ENCODE measurements around the gene BLTP1.
A peak's percentile ranks its signal among the peaks of the same experiment; 100 is the strongest.
"Not testable (repeated sequence)": the region's sequence is repeated elsewhere in the genome, so short reads cannot be mapped to it uniquely, and the experiment has no call there.

BLTP1 gene

GRCh38 chr4:122151982-122152710 is at the start of gene BLTP1:
BLTP1 (plus strand) TSS chr4:122152331; CDS start chr4:122170648, 18,317 bp downstream.
- peak; percentile 96 for DNase-seq (ENCODE audit: low spot score)

GRCh38 chr4:122104184-122104583 is 47.9 kb upstream of the BLTP1 start:
- DNase-seq (ENCODE audit: low spot score), result peak; percentile 8

- no peak for DNase-seq (ENCODE audit: low spot score)
Measured at GRCh38 chr4:122107680-122108079, 44.5 kb upstream of the BLTP1 start.

GRCh38 chr4:122110304-122110703 is 41.8 kb upstream of the BLTP1 start:
- DNase-seq (ENCODE audit: low spot score), result not testable (repeated sequence)

GRCh38 chr4:122117743-122118142 is 34.4 kb upstream of the BLTP1 start:
- DNase-seq (ENCODE audit: low spot score), result peak; percentile 21

GRCh38 chr4:122118243-122118642 is 33.9 kb upstream of the BLTP1 start:
- no peak for DNase-seq (ENCODE audit: low spot score)

- no peak for DNase-seq (ENCODE audit: low spot score)
Measured at GRCh38 chr4:122119739-122120138, 32.4 kb upstream of the BLTP1 start.

GRCh38 chr4:122121593-122121992 is 30.5 kb upstream of the BLTP1 start:
- no peak for DNase-seq (ENCODE audit: low spot score)

GRCh38 chr4:122122083-122122482 is 30.0 kb upstream of the BLTP1 start:
- no peak for DNase-seq (ENCODE audit: low spot score)

- no peak for DNase-seq (ENCODE audit: low spot score)
Measured at GRCh38 chr4:122129061-122129460, 23.1 kb upstream of the BLTP1 start.

GRCh38 chr4:122131562-122132157 is 20.5 kb upstream of the BLTP1 start:
- DNase-seq (ENCODE audit: low spot score), result no peak

- DNase-seq (ENCODE audit: low spot score), result no peak
Measured at GRCh38 chr4:122132891-122133290, 19.2 kb upstream of the BLTP1 start.

- no peak for DNase-seq (ENCODE audit: low spot score)
Measured at GRCh38 chr4:122139139-122139538, 13.0 kb upstream of the BLTP1 start.

GRCh38 chr4:122140834-122141233 is 11.3 kb upstream of the BLTP1 start:
- no peak for DNase-seq (ENCODE audit: low spot score)

- DNase-seq (ENCODE audit: low spot score), result no peak
Measured at GRCh38 chr4:122142687-122143086, 9.4 kb upstream of the BLTP1 start.

GRCh38 chr4:122146652-122147051 is 5.5 kb upstream of the BLTP1 start:
- no peak for DNase-seq (ENCODE audit: low spot score)

- no peak for DNase-seq (ENCODE audit: low spot score)
Measured at GRCh38 chr4:122150931-122151330, 1.2 kb upstream of the BLTP1 start.

- peak; percentile 47 for DNase-seq (ENCODE audit: low spot score)
Measured at GRCh38 chr4:122152711-122153226, 638 bp downstream of the BLTP1 start.

GRCh38 chr4:122156819-122157218 is 4.7 kb downstream of the BLTP1 start:
- no peak for DNase-seq (ENCODE audit: low spot score)

- DNase-seq (ENCODE audit: low spot score), result no peak
Measured at GRCh38 chr4:122163301-122163700, 11.2 kb downstream of the BLTP1 start.

- DNase-seq (ENCODE audit: low spot score), result no peak
Measured at GRCh38 chr4:122163767-122164166, 11.6 kb downstream of the BLTP1 start.

GRCh38 chr4:122167369-122167768 is 15.2 kb downstream of the BLTP1 start:
- DNase-seq (ENCODE audit: low spot score), result no peak

- DNase-seq (ENCODE audit: low spot score), result no peak
Measured at GRCh38 chr4:122170775-122171174, 18.6 kb downstream of the BLTP1 start.

GRCh38 chr4:122171323-122171722 is 19.2 kb downstream of the BLTP1 start:
- no peak for DNase-seq (ENCODE audit: low spot score)

Measured in AG08396 (cell line).